Keratinocyte (primary cell): ENCODE measurements around the gene GUCA2A. TPM values are rescaled to one million over a fixed set of nuclear protein-coding genes. Genes with fewer than 3 reads are reported as not detected.

Experiments
- DNase-seq: peaks from one replicate; pipeline ENCODE4 v3.0.0-alpha.2; 2011; ENCODE audit warnings: low read depth, missing footprints, low spot score
- FAIRE-seq: peaks from 2 replicates; lab custom pipeline; 2011; peaks lifted over from hg19 to GRCh38; lab: Jason Lieb, UNC
- H2AFZ ChIP-seq: 2 replicates; pipeline ENCODE4 v1.6.0; 2012; ENCODE audit warnings: low read length, control low read depth, inconsistent platforms; ENCODE audit not compliant: control insufficient read depth
- H3K27ac ChIP-seq: 2 replicates; pipeline ENCODE4 v1.5.1; 2011; ENCODE audit warnings: low read length; ENCODE audit not compliant: control insufficient read depth, insufficient read depth
- H3K27me3 ChIP-seq: 3 replicates; pipeline ENCODE4 v1.6.0; 2011; ENCODE audit warnings: low read length; ENCODE audit not compliant: control insufficient read depth, insufficient read depth; ENCODE audit errors: extremely low read depth
- H3K36me3 ChIP-seq, 2 experiments: 2 replicates in 1 of 2; 3 replicates in 1 of 2; pipeline ENCODE4 v1.5.1; 2011; ENCODE audit warnings: low read length in 2 of 2, mild to moderate bottlenecking in 1 of 2; ENCODE audit not compliant: control insufficient read depth in 2 of 2, insufficient read depth in 2 of 2; ENCODE audit errors: extremely low read depth in 1 of 2
- H3K4me1 ChIP-seq: 3 replicates; pipeline ENCODE4 v1.5.1; 2011; ENCODE audit warnings: low read length; ENCODE audit not compliant: control insufficient read depth, insufficient read depth; ENCODE audit errors: extremely low read depth
- H3K4me2 ChIP-seq: 3 replicates; pipeline ENCODE4 v1.6.0; 2011; ENCODE audit warnings: low read depth, low read length; ENCODE audit not compliant: control insufficient read depth, insufficient read depth; ENCODE audit errors: extremely low read depth
- H3K4me3 ChIP-seq, 3 experiments: fragments of 200-600 bp in 1 of 3; sonication (generic) in 1 of 3; 2 replicates in 2 of 3; 3 replicates in 1 of 3; pipeline ENCODE4 v1.5.1; 2011 to 2016; ENCODE audit warnings: low read length in 3 of 3, mild to moderate bottlenecking in 3 of 3, control low read depth in 2 of 3, inconsistent platforms in 1 of 3, low read depth in 1 of 3, mixed read lengths in 1 of 3, mixed run types in 1 of 3, moderate library complexity in 1 of 3; ENCODE audit not compliant: control insufficient read depth in 2 of 3, insufficient read depth in 2 of 3; ENCODE audit errors: extremely low read depth in 1 of 3
- H3K79me2 ChIP-seq: 2 replicates; pipeline ENCODE4 v1.6.0; 2012; ENCODE audit warnings: low read length; ENCODE audit not compliant: control insufficient read depth, insufficient read depth
- H3K9ac ChIP-seq: 3 replicates; pipeline ENCODE4 v1.6.0; 2011; ENCODE audit warnings: low read length; ENCODE audit not compliant: control insufficient read depth, insufficient read depth; ENCODE audit errors: extremely low read depth
- H3K9me1 ChIP-seq: 3 replicates; pipeline ENCODE4 v1.6.0; 2011; ENCODE audit warnings: low read length; ENCODE audit not compliant: control insufficient read depth, insufficient read depth; ENCODE audit errors: extremely low read depth
- H3K9me3 ChIP-seq: 2 replicates; pipeline ENCODE4 v1.5.1; 2012; ENCODE audit warnings: low read depth, low read length; ENCODE audit not compliant: control insufficient read depth
- H4K20me1 ChIP-seq: 3 replicates; pipeline ENCODE4 v1.6.0; 2011; ENCODE audit warnings: low read length; ENCODE audit not compliant: control insufficient read depth, insufficient read depth; ENCODE audit errors: extremely low read depth
- CTCF ChIP-seq, 3 experiments: IDR thresholded peaks in 1 of 3; conservative IDR thresholded peaks in 1 of 3; optimal IDR thresholded peaks in 1 of 3; 2 replicates in 2 of 3; 3 replicates in 1 of 3; pipeline versions ENCODE3 to v1.5.1; 2011; ENCODE audit warnings: low read length in 3 of 3, mild to moderate bottlenecking in 3 of 3, moderate library complexity in 2 of 3, control low read depth in 1 of 3, inconsistent platforms in 1 of 3; ENCODE audit not compliant: insufficient read depth in 2 of 3; ENCODE audit errors: extremely low read depth in 1 of 3
- EZH2 ChIP-seq: IDR thresholded peaks from one replicate; pipeline ENCODE4 v1.6.1; 2012; ENCODE audit warnings: inconsistent platforms, mild to moderate bottlenecking, low read length, moderate library complexity
- dilution Hi-C: fragments of 300-500 bp; cut with MboI; formaldehyde crosslinking; loops from one replicate; pipeline ENCODE4 v1.7.0; 2020; ENCODE audit warnings: low sequenced_read_pairs; ENCODE audit not compliant: extremely low pct_ligation_motif_present
- polyA plus RNA-seq, 5 experiments: library from polyadenylated mRNA; depleted of rRNA in 3 of 5; stranded (reverse) in 3 of 5; stranded (forward) in 1 of 5; unstranded in 1 of 5; fragments of >200 nt; gene quantifications; 1 replicate in 1 of 5; 2 replicates in 3 of 5; 3 replicates in 1 of 5; pipeline versions ENCODE4 v1.2.1 to v1.2.3, GENCODE V29; 2011 to 2012; ENCODE audit warnings: missing spikeins in 2 of 5, low read depth in 1 of 5, low replicate concordance in 1 of 5

The GUCA2A gene
- polyA plus RNA-seq, 1 donor (not counting 4 experiments of a cell fraction or from before 2014, with no cell fraction given): not detected

DNA sequence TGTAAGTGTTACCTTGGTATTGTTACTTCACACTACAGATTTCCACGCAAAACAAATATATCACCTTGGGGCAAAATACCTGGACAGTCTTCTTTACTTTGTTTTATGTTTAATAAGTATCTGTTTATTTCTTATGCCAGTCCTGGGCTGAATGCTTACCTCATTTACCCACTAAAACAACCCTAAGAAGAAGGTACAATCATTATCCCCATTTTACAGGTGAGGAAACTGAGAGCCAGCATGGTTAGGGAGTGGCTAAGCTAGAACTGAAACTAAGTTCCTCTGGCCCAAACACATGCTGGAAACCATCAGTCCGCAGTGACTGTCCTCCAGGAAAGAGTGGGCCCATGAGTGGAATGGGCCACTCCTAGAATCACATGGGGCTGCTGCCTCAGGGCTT lies 24.4 kb downstream of the GUCA2A start:
- dilution Hi-C loops: no loop called here
- no peak overlapping the region for H2AFZ ChIP-seq
- H3K4me1 ChIP-seq: peaks cover 15% of the 10 kb centered on the region
- H3K79me2 ChIP-seq: no peaks in the 10 kb centered on the region
- peaks cover 10% of the 10 kb centered on the region for H3K27me3 ChIP-seq
- no peaks in the 10 kb centered on the region for H3K36me3 ChIP-seq
- H3K9me3 ChIP-seq: no peaks in the 10 kb centered on the region
- TF ChIP-seq CTCF (optimal IDR thresholded peaks at IDR 0.05 in 1 of 3, IDR thresholded peaks at IDR 0.05 in 1 of 3, conservative IDR thresholded peaks at IDR 0.05 in 1 of 3; ENCODE audit: extremely low read depth in 1 of 3, insufficient read depth in 2 of 3, low read length in 3 of 3): no peak
- no peak for TF ChIP-seq EZH2
- no peaks in the 10 kb centered on the region for H4K20me1 ChIP-seq
- H3K4me2 ChIP-seq: no peak overlapping the region
- no peak overlapping the region for H3K4me3 ChIP-seq
- FAIRE-seq: no peak
- no peaks in the 10 kb centered on the region for H3K9me1 ChIP-seq
- no peak for DNase-seq
- H3K27ac ChIP-seq: no peak overlapping the region
- no peak overlapping the region for H3K9ac ChIP-seq

DNA sequence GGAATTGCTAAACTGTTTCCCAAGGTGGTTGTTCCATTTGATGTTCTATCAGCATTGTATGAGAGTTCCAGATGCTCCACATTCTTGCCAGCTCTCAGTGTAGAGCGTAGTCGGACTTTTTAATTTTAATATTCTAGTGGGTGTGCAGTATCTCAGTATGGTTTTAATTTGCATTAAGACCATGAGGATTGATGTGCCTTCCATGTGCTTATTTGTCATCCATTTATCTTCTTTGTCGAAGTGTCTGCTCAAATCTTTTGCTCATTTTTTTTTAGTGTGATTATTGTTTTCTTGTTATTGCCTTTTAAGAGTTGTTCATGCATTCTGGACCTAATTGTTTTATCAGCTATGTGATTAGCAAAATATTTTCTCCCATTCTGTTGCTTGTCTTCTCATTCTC lies 25.1 kb downstream of the GUCA2A start:
- Histone ChIP-seq H3K4me2 (no peak overlapping the region), H3K9me1 (no peaks in the 10 kb centered on the region), H3K4me3 (no peak overlapping the region), H3K4me1 (peaks cover 15% of the 10 kb centered on the region), H3K27ac (no peak overlapping the region), H3K9ac (no peak overlapping the region), H2AFZ (no peak overlapping the region), H3K36me3 (no peaks in the 10 kb centered on the region), H3K79me2 (no peaks in the 10 kb centered on the region), H3K27me3 (peaks cover 10% of the 10 kb centered on the region), H3K9me3 (no peaks in the 10 kb centered on the region), H4K20me1 (no peaks in the 10 kb centered on the region)
- DNase-seq (no peak), FAIRE-seq (no peak)
- no peak for TF ChIP-seq CTCF (optimal IDR thresholded peaks at IDR 0.05 in 1 of 3, IDR thresholded peaks at IDR 0.05 in 1 of 3, conservative IDR thresholded peaks at IDR 0.05 in 1 of 3; ENCODE audit: extremely low read depth in 1 of 3, insufficient read depth in 2 of 3, low read length in 3 of 3)
- no peak for TF ChIP-seq EZH2
- dilution Hi-C loops: no loop called here
